Vagina (tissue), 2 donors: ENCODE measurements around the gene SPINT2.

Experiments
- CTCF ChIP-seq, 3 experiments: fragments of 450-650 bp in 2 of 3; fragments of 200-600 bp in 1 of 3; sonication (generic) in 1 of 3; IDR thresholded peaks; one replicate each; pipeline ENCODE4 v1.5.1; 2017 to 2019; ENCODE audit warnings: antibody characterized with exemption in 3 of 3, mild to moderate bottlenecking in 2 of 3, moderate library complexity in 2 of 3
- POLR2A ChIP-seq, 2 donors: fragments of 450-650 bp; IDR thresholded peaks; one replicate each; pipeline ENCODE4 v1.6.1; 2017; ENCODE audit warnings: antibody characterized with exemption in 2 of 2, mild to moderate bottlenecking in 2 of 2, moderate library complexity in 2 of 2
- POLR2AphosphoS5 ChIP-seq, 2 donors: sonication (generic); formaldehyde crosslinking; IDR thresholded peaks; one replicate each; pipeline ENCODE4 v1.9.0; 2017; ENCODE audit warnings: antibody characterized with exemption in 2 of 2, mild to moderate bottlenecking in 2 of 2, low read depth in 1 of 2; ENCODE audit not compliant: insufficient read depth in 1 of 2

- TF ChIP-seq POLR2AphosphoS5 (IDR thresholded peaks at IDR 0.05; ENCODE audit: insufficient read depth in 1 of 2, low read depth in 1 of 2) (no peak), CTCF (IDR thresholded peaks at IDR 0.05) (no peak), POLR2A (IDR thresholded peaks at IDR 0.05) (no peak)
Measured at GRCh38 chr19:38253788-38254187, 10.6 kb upstream of the SPINT2 start.
